K562 (cell line): ENCODE measurements around the gene MBOAT1. TPM values are rescaled to one million over a fixed set of nuclear protein-coding genes. Genes with fewer than 3 reads are reported as not detected.

ENCODE experiments used
- L3MBTL2 ChIP-seq: fragments of 450-650 bp; IDR thresholded peaks from 2 replicates; pipeline ENCODE4 v1.6.1; 2016; ENCODE audit warnings: mild to moderate bottlenecking, moderate library complexity
- MNT ChIP-seq, 2 experiments: fragments of 450-650 bp; conservative IDR thresholded peaks; 2 replicates each; pipeline ENCODE4 v1.6.1; 2017; ENCODE audit warnings: mild to moderate bottlenecking in 2 of 2, moderate library complexity in 2 of 2
- MTA1 ChIP-seq: fragments of 450-650 bp; IDR thresholded peaks from 2 replicates; pipeline ENCODE4 v1.6.1; 2017; ENCODE audit warnings: borderline replicate concordance
- PHF8 ChIP-seq: fragments of 200-600 bp; sonication (generic); IDR thresholded peaks from 2 replicates; pipeline ENCODE4 v1.6.1; 2012; ENCODE audit warnings: mixed run types, mild to moderate bottlenecking, inconsistent platforms, low read length, moderate library complexity, borderline replicate concordance
- PTBP1 ChIP-seq: fragments of 200-400 bp; formaldehyde crosslinking; IDR thresholded peaks from 2 replicates; pipeline ENCODE4 v1.6.1; 2017; ENCODE audit warnings: low read depth, low read length
- SIN3B ChIP-seq: fragments of 450-650 bp; IDR thresholded peaks from 2 replicates; pipeline ENCODE4 v1.6.1; 2017; ENCODE audit warnings: low read depth, mild to moderate bottlenecking, moderate library complexity
- polyA plus RNA-seq, 8 experiments: library from polyadenylated mRNA; depleted of rRNA in 4 of 8; stranded (reverse) in 5 of 8; unstranded in 3 of 8; fragments of >200 nt; fragmentation: Nextera tagmentation in 2 of 8; fragmentation: Illumina TruSeq in 1 of 8; extraction: Ambion mirVana in 2 of 8; extraction: Trizol in 1 of 8; gene quantifications; 2 replicates each; pipeline versions ENCODE4 v1.2.1 to v1.2.3, GENCODE V29; 2011 to 2014; ENCODE audit warnings: inconsistent platforms in 1 of 8, missing spikeins in 1 of 8
- total RNA-seq, 7 experiments: library from RNA; depleted of rRNA in 6 of 7; stranded (reverse); fragments of >200 nt in 6 of 7; fragmentation: Illumina TruSeq in 2 of 7; extraction: Trizol in 2 of 7; gene quantifications; 2 replicates each; pipeline versions ENCODE4 v1.2.1 to v1.2.3, GENCODE V29; 2011 to 2021; ENCODE audit warnings: low replicate concordance in 1 of 7
- TF ChIP-seq, protein P1 (sequence below): fragments of 450-650 bp; formaldehyde crosslinking; IDR thresholded peaks from 2 replicates; pipeline ENCODE4 v1.4.0; 2022; ENCODE audit warnings: missing genetic modification characterization
- TF ChIP-seq, protein P2 (sequence below): fragments of 450-650 bp; IDR thresholded peaks from 2 replicates; pipeline ENCODE4 v1.6.1; 2016; ENCODE audit warnings: antibody characterized with exemption
- TF ChIP-seq, protein P3 (sequence below), 2 experiments: fragments of 450-650 bp in 1 of 2; sonication (generic) in 1 of 2; formaldehyde crosslinking in 1 of 2; IDR thresholded peaks; 2 replicates each; pipeline versions ENCODE4 v1.7.1 to v1.9.0; 2016 to 2022; ENCODE audit warnings: inconsistent platforms in 1 of 2, mild to moderate bottlenecking in 1 of 2, missing genetic modification reagents in 1 of 2

MBOAT1 gene
- total and polyA plus RNA-seq, 9 of the 15 experiments (the other 6 are each of a cell fraction or from before 2014, with no cell fraction given): 0.13 to 16.5 (median 10.3) TPM

DNA sequence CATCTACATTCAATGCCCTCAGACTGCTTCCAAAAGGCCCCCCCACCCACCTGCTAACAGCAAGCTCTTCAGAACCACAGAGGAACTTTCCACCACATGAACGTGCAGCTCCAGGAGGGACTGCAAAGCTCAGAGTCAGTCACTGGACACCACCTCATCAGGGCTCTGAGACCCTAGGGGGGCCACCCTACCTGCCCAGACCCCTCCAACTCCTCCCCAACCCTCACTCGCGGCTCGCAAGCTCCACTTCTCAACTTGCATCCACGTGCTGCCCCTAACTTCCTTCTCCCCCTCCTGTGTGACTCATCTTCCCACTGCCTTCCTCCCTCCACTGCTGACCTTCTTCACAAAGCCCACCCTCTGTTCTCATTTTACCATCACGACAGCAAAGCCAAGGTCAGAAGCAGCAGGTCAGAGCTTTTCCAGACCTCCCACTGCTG is 6.5 kb downstream of the MBOAT1 start (continued):
- TF ChIP-seq, protein P1, sequence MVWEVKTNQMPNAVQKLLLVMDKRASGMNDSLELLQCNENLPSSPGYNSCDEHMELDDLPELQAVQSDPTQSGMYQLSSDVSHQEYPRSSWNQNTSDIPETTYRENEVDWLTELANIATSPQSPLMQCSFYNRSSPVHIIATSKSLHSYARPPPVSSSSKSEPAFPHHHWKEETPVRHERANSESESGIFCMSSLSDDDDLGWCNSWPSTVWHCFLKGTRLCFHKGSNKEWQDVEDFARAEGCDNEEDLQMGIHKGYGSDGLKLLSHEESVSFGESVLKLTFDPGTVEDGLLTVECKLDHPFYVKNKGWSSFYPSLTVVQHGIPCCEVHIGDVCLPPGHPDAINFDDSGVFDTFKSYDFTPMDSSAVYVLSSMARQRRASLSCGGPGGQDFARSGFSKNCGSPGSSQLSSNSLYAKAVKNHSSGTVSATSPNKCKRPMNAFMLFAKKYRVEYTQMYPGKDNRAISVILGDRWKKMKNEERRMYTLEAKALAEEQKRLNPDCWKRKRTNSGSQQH: 0 out of 2 replicates have a peak, but pooled peaks have one; percentile 75
- TF ChIP-seq PTBP1 (no peak), MNT (conservative IDR thresholded peaks at IDR 0.05) (peak; percentile 25 to 50; a peak in 2 of 4 replicates), PHF8 (no peak; the same call in 1 of the 2 replicates), SIN3B (no peak), MTA1 (0 out of 2 replicates have a peak, but pooled peaks have one; percentile 26), L3MBTL2 (peak; percentile 69)
- TF ChIP-seq, protein P2, sequence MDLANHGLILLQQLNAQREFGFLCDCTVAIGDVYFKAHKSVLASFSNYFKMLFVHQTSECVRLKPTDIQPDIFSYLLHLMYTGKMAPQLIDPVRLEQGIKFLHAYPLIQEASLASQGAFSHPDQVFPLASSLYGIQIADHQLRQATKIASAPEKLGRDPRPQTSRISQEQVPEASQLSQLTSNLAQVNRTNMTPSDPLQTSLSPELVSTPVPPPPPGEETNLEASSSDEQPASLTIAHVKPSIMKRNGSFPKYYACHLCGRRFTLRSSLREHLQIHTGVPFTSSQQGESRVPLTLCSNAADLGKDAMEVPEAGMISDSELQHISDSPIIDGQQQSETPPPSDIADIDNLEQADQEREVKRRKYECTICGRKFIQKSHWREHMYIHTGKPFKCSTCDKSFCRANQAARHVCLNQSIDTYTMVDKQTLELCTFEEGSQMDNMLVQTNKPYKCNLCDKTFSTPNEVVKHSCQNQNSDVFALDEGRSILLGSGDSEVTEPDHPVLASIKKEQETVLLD: peak; percentile 43; the same call in 1 of the 2 replicates
- TF ChIP-seq, protein P3, sequence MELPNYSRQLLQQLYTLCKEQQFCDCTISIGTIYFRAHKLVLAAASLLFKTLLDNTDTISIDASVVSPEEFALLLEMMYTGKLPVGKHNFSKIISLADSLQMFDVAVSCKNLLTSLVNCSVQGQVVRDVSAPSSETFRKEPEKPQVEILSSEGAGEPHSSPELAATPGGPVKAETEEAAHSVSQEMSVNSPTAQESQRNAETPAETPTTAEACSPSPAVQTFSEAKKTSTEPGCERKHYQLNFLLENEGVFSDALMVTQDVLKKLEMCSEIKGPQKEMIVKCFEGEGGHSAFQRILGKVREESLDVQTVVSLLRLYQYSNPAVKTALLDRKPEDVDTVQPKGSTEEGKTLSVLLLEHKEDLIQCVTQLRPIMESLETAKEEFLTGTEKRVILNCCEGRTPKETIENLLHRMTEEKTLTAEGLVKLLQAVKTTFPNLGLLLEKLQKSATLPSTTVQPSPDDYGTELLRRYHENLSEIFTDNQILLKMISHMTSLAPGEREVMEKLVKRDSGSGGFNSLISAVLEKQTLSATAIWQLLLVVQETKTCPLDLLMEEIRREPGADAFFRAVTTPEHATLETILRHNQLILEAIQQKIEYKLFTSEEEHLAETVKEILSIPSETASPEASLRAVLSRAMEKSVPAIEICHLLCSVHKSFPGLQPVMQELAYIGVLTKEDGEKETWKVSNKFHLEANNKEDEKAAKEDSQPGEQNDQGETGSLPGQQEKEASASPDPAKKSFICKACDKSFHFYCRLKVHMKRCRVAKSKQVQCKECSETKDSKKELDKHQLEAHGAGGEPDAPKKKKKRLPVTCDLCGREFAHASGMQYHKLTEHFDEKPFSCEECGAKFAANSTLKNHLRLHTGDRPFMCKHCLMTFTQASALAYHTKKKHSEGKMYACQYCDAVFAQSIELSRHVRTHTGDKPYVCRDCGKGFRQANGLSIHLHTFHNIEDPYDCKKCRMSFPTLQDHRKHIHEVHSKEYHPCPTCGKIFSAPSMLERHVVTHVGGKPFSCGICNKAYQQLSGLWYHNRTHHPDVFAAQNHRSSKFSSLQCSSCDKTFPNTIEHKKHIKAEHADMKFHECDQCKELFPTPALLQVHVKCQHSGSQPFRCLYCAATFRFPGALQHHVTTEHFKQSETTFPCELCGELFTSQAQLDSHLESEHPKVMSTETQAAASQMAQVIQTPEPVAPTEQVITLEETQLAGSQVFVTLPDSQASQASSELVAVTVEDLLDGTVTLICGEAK (IDR thresholded peaks at IDR 0.05): peak; percentile 40; the same call in 1 of the 2 replicates
- TF ChIP-seq, protein P3 (CRISPR knock-in tag; IDR thresholded peaks at IDR 0.05): no peak
